GM20000 (cell line): ENCODE results near the gene PPM1F.

ENCODE experiments used
- DNase-seq: peaks from one replicate; pipeline ENCODE4 v3.0.0; 2012; ENCODE audit warnings: low spot score
- CTCF ChIP-seq: IDR thresholded peaks from 2 replicates; pipeline ENCODE4 v1.5.1; 2012; ENCODE audit warnings: mild to moderate bottlenecking, control low read depth; ENCODE audit errors: extremely low read depth, missing control alignments

Gene PPM1F

GRCh38 chr22:21967693-21968271 lies 15.1 kb upstream of the PPM1F start:
- no peak for DNase-seq
- TF ChIP-seq CTCF = no peak

GRCh38 chr22:21966643-21967516 lies 14.2 kb upstream of the PPM1F start:
- no peak for DNase-seq
- no peak for TF ChIP-seq CTCF

- TF ChIP-seq CTCF = no peak
- DNase-seq = no peak
Observed at GRCh38 chr22:21965762-21966288, 13.2 kb upstream of the PPM1F start.

GRCh38 chr22:21964918-21965484 lies 12.4 kb upstream of the PPM1F start:
- no peak for DNase-seq

GRCh38 chr22:21964234-21964633 lies 11.6 kb upstream of the PPM1F start:
- no peak for TF ChIP-seq CTCF
- no peak for DNase-seq

More at GRCh38 chr22:21964918-21965484, 12.4 kb upstream of the PPM1F start:
- TF ChIP-seq CTCF = no peak

GRCh38 chr22:21963790-21964211 lies 11.2 kb upstream of the PPM1F start:
- no peak for DNase-seq
- TF ChIP-seq CTCF = no peak

GRCh38 chr22:21963286-21963685 lies 10.6 kb upstream of the PPM1F start:
- DNase-seq = no peak
- no peak for TF ChIP-seq CTCF
